K562 (cell line): ENCODE results near the gene ERP27. TPM values are rescaled to one million over a fixed set of nuclear protein-coding genes. Genes with fewer than 3 reads are reported as not detected.
A peak's percentile ranks its signal among the peaks of the same experiment; 100 is the strongest.

Experiments
- ATAC-seq: fragments of 200-7000 bp; cut with Tn5 transposase; 3 replicates; pipeline ENCODE4 v1.9.1; 2020; ENCODE audit warnings: moderate library complexity
- BruUV-seq: library from RNA; stranded (reverse); fragments of 400-500 nt; replicated peaks from 2 replicates; lab custom pipeline; 2021; lab: Mats Ljungman, UMichigan
- CTCF ChIA-PET: fragments of 300-600 bp; formaldehyde crosslinking; extraction: SDS; loops from one replicate; lab custom pipeline; 2021; ENCODE audit warnings: low intra/inter-chr PET ratio; lab: Yijun Ruan, JAX
- POLR2A ChIA-PET: fragments of 300-600, 350-650 bp; sonication (Branson Sonifier 250); formaldehyde crosslinking; extraction: SDS; loops from one replicate; lab custom pipeline; 2021; ENCODE audit warnings: antibody characterized with exemption, inconsistent platforms; lab: Yijun Ruan, JAX
- DNase-seq, 4 experiments: peaks; one replicate each; pipeline versions ENCODE4 v3.0.0 to v3.0.0-alpha.2; 2011 to 2018; ENCODE audit warnings: low spot score in 3 of 4, mixed read lengths in 3 of 4; ENCODE audit errors: extremely low read depth in 1 of 4
- FAIRE-seq: peaks from 2 replicates; lab custom pipeline; 2011; peaks lifted over from hg19 to GRCh38; lab: Jason Lieb, UNC
- H2AFZ ChIP-seq: 2 replicates; pipeline ENCODE4 v1.6.0; 2011; ENCODE audit warnings: low read depth, low read length, control low read depth, inconsistent platforms
- H3K27ac ChIP-seq: fragments of 200-600 bp; 3 replicates; pipeline ENCODE4 v1.8.0; 2011; ENCODE audit warnings: low read depth, mild to moderate bottlenecking, control low read depth, inconsistent platforms, low read length, moderate library complexity, mixed read lengths; ENCODE audit errors: extremely low read depth
- H3K27me3 ChIP-seq, 2 experiments: fragments of 300-600 bp in 1 of 2; 2 replicates in 1 of 2; 3 replicates in 1 of 2; pipeline versions ENCODE4 v1.6.0 to v1.8.0; 2011; ENCODE audit warnings: inconsistent platforms in 2 of 2, low read length in 2 of 2, mild to moderate bottlenecking in 1 of 2, mixed read lengths in 1 of 2, moderate library complexity in 1 of 2; ENCODE audit not compliant: control insufficient read depth in 2 of 2, insufficient read depth in 2 of 2
- H3K36me3 ChIP-seq: fragments of 300-600 bp; 3 replicates; pipeline ENCODE4 v1.8.0; 2011; ENCODE audit warnings: mild to moderate bottlenecking, low read length, inconsistent platforms; ENCODE audit not compliant: control insufficient read depth, insufficient read depth
- H3K4me1 ChIP-seq, 2 experiments: fragments of 200-600 bp in 1 of 2; replicated peaks in 1 of 2; 2 replicates in 1 of 2; 3 replicates in 1 of 2; pipeline versions ENCODE4 v1.5.1 to v1.8.0; 2011; ENCODE audit warnings: inconsistent platforms in 2 of 2, low read length in 2 of 2, mild to moderate bottlenecking in 1 of 2, mixed read lengths in 1 of 2, moderate library complexity in 1 of 2; ENCODE audit not compliant: control insufficient read depth in 2 of 2, insufficient read depth in 2 of 2
- H3K4me2 ChIP-seq: 2 replicates; pipeline ENCODE4 v1.6.1; 2011; ENCODE audit warnings: low read length, control low read depth, inconsistent platforms, mixed read lengths; ENCODE audit not compliant: insufficient read depth
- H3K4me3 ChIP-seq: fragments of 200-600 bp; sonication (generic), shearing (Covaris generic); 2 replicates; pipeline ENCODE4 v1.5.1; 2016; ENCODE audit warnings: control low read depth, inconsistent platforms
- H3K79me2 ChIP-seq: fragments of 200-600 bp; 3 replicates; pipeline ENCODE4 v1.8.0; 2011; ENCODE audit warnings: low read length, inconsistent platforms; ENCODE audit not compliant: control insufficient read depth, insufficient read depth
- H3K9ac ChIP-seq, 2 experiments: 2 replicates each; pipeline versions ENCODE4 v1.6.0 to v1.6.1; 2011; ENCODE audit warnings: low read depth in 2 of 2, low read length in 2 of 2, control low read depth in 1 of 2, inconsistent platforms in 1 of 2, mild to moderate bottlenecking in 1 of 2, mixed read lengths in 1 of 2; ENCODE audit not compliant: insufficient read depth in 1 of 2
- H3K9me1 ChIP-seq: one replicate; pipeline ENCODE4 v1.6.0; 2011; ENCODE audit warnings: inconsistent platforms, mild to moderate bottlenecking, low read length, moderate library complexity; ENCODE audit not compliant: control insufficient read depth, insufficient read depth
- H3K9me3 ChIP-seq: replicated peaks from 2 replicates; pipeline ENCODE4 v1.5.1; 2011; ENCODE audit warnings: low read depth, low read length, inconsistent platforms; ENCODE audit not compliant: control insufficient read depth, insufficient read depth
- H4K20me1 ChIP-seq: replicated peaks from 2 replicates; pipeline ENCODE4 v1.6.1; 2011; ENCODE audit warnings: low read length, inconsistent platforms, mixed read lengths; ENCODE audit not compliant: control insufficient read depth, insufficient read depth
- CHAMP1 ChIP-seq: fragments of 450-650 bp; IDR thresholded peaks from 2 replicates; pipeline ENCODE4 v1.6.1; 2016; ENCODE audit warnings: mild to moderate bottlenecking
- ELF1 ChIP-seq: fragments of 200-800 bp; sonication (Bioruptor generic); IDR thresholded peaks from 2 replicates; pipeline ENCODE4 v1.6.1; 2016; ENCODE audit warnings: missing genetic modification characterization, missing compliant biosample characterization
- MLX ChIP-seq, 2 experiments: fragments of 450-650 bp in 1 of 2; sonication (generic) in 1 of 2; formaldehyde crosslinking; conservative IDR thresholded peaks; 2 replicates each; pipeline versions ENCODE4 v1.4.0 to v1.8.1; 2020 to 2022; ENCODE audit warnings: mild to moderate bottlenecking in 1 of 2, missing genetic modification reagents in 1 of 2
- SRF ChIP-seq, 2 experiments: fragments of 250-450, 450-650 bp in 1 of 2; sonication (Bioruptor Pico) in 1 of 2; sonication (generic) in 1 of 2; formaldehyde crosslinking; IDR thresholded peaks; 2 replicates each; pipeline versions ENCODE4 v1.5.0 to v1.5.1; 2020 to 2022; ENCODE audit warnings: mild to moderate bottlenecking in 1 of 2, missing genetic modification reagents in 1 of 2
- ZNF311 ChIP-seq: fragments of 250-450 bp; sonication (Bioruptor Pico); IDR thresholded peaks from 2 replicates; pipeline ENCODE4 v1.4.0; 2020; ENCODE audit warnings: mild to moderate bottlenecking, moderate library complexity
- ZNF584 ChIP-seq: fragments of 200-800 bp; sonication (Bioruptor generic); IDR thresholded peaks from 2 replicates; pipeline ENCODE4 v1.6.1; 2016; ENCODE audit warnings: low read depth, mild to moderate bottlenecking, missing genetic modification characterization, missing compliant biosample characterization
- ZNF644 ChIP-seq: fragments of 200-800 bp; sonication (Bioruptor generic); IDR thresholded peaks from 2 replicates; pipeline ENCODE4 v1.6.1; 2016; ENCODE audit warnings: low read depth, missing genetic modification characterization, missing compliant biosample characterization
- WGBS: fragments of 100-300 bp; shearing (Covaris generic); methylation state at CpG from one replicate; pipeline ENCODE4 v1.1.6; 2016; ENCODE audit warnings: low coverage, mixed read lengths; ENCODE audit not compliant: insufficient coverage; ENCODE audit errors: missing lambda C conversion rate; 5-methylcytosine and 5-hydroxymethylcytosine counted together
- in situ Hi-C: fragments of 300-500 bp; cut with MboI; formaldehyde crosslinking; loops from 4 replicates; pipeline ENCODE4 v1.15.0; 2018; ENCODE audit warnings: inconsistent platforms, mixed read lengths
- intact Hi-C: fragments of 100-400 bp; cut with micrococcal nuclease; formaldehyde crosslinking; loops from 2 replicates; pipeline ENCODE4 v1.14.2; 2022
- polyA plus RNA-seq, 8 experiments: library from polyadenylated mRNA; depleted of rRNA in 4 of 8; stranded (reverse) in 5 of 8; unstranded in 3 of 8; fragments of >200 nt; fragmentation: Nextera tagmentation in 2 of 8; fragmentation: Illumina TruSeq in 1 of 8; extraction: Ambion mirVana in 2 of 8; extraction: Trizol in 1 of 8; gene quantifications; 2 replicates each; pipeline versions ENCODE4 v1.2.1 to v1.2.3, GENCODE V29; 2011 to 2014; ENCODE audit warnings: inconsistent platforms in 1 of 8, missing spikeins in 1 of 8
- total RNA-seq, 7 experiments: library from RNA; depleted of rRNA in 6 of 7; stranded (reverse); fragments of >200 nt in 6 of 7; fragmentation: Illumina TruSeq in 2 of 7; extraction: Trizol in 2 of 7; gene quantifications; 2 replicates each; pipeline versions ENCODE4 v1.2.1 to v1.2.3, GENCODE V29; 2011 to 2021; ENCODE audit warnings: low replicate concordance in 1 of 7
- TF ChIP-seq, protein P1 (sequence below): fragments of 450-650 bp; IDR thresholded peaks from 2 replicates; pipeline ENCODE4 v1.6.1; 2014; ENCODE audit warnings: low read depth, mild to moderate bottlenecking, moderate library complexity, borderline replicate concordance
- TF ChIP-seq, protein P2 (sequence below): fragments of 200-800 bp; sonication (Bioruptor generic); IDR thresholded peaks from 2 replicates; pipeline ENCODE4 v1.6.1; 2017; ENCODE audit warnings: missing genetic modification characterization, missing compliant biosample characterization
- TF ChIP-seq, protein P3 (sequence below): sonication (generic); formaldehyde crosslinking; IDR thresholded peaks from 2 replicates; pipeline ENCODE4 v1.8.1; 2022; ENCODE audit warnings: missing genetic modification reagents

The ERP27 gene
- total and polyA plus RNA-seq, 9 of the 15 experiments (the other 6 are each of a cell fraction or from before 2014, with no cell fraction given): 0.07 to 0.27 (median 0.11) TPM; not detected in 6

DNA sequence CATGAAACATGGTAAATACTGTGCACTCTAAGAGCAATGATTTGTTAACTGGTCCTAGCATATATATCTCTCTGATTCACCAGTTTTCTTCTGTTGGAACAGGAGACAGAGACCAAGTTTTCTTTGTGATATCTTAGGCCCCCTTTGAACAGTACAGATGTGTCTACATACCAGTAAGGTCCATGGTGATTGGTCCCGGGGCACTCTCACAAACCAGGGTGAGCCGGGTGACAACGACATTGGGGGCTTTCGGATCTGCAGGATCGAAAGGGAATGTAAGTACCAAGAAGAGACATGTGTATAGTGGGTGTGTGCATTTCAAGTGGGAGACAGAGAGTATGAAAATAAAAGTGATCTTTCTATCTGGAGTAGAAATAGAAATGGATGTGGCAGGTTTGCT, 11.3 kb upstream of the ERP27 start (continued):
- TF ChIP-seq, protein P1, sequence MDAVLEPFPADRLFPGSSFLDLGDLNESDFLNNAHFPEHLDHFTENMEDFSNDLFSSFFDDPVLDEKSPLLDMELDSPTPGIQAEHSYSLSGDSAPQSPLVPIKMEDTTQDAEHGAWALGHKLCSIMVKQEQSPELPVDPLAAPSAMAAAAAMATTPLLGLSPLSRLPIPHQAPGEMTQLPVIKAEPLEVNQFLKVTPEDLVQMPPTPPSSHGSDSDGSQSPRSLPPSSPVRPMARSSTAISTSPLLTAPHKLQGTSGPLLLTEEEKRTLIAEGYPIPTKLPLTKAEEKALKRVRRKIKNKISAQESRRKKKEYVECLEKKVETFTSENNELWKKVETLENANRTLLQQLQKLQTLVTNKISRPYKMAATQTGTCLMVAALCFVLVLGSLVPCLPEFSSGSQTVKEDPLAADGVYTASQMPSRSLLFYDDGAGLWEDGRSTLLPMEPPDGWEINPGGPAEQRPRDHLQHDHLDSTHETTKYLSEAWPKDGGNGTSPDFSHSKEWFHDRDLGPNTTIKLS: no peak

DNA sequence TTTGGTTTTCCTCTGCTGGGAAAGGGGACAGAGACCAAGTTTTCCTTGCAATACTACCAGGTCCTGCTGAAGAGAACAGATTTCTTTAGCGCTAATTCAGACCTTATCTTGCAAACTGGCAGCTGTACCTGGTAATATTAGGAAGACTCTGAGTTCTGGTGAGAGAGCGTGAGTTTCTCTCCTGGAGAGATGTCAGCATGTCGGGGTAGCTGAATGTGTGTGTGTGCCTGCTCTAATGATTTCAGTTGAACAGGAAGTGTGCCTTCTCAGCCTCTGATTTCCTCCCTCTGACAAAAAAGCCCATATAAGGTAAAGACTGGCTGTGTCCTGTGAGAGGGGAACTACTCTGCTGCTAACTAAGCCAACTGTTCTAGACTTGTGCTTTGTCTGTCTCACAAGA, 10.3 kb upstream of the ERP27 start:
- intact Hi-C loops (no loop called here), in situ Hi-C loops (no loop called here)
- DNase-seq (peak in 1 of 4 experiments; percentile 16), FAIRE-seq (no peak), ATAC-seq (peak; percentile 58)
- peak overlapping the region; percentile 53; the same call in 1 of the 3 replicates for H3K27ac ChIP-seq
- no peak overlapping the region for H2AFZ ChIP-seq
- ChIA-PET POLR2A (no interaction called here), CTCF (no interaction called here)
- no peaks in the 10 kb centered on the region for H3K9me1 ChIP-seq
- H3K4me2 ChIP-seq: no peak overlapping the region
- no peaks in the 10 kb centered on the region for H3K79me2 ChIP-seq
- no peaks in the 10 kb centered on the region; a peak in 1 of 5 replicates for H3K4me1 ChIP-seq
- H4K20me1 ChIP-seq: no peaks in the 10 kb centered on the region
- H3K9me3 ChIP-seq: no peaks in the 10 kb centered on the region
- no peaks in the 10 kb centered on the region for H3K27me3 ChIP-seq
- H3K36me3 ChIP-seq: peaks cover 34% of the 10 kb centered on the region; the same call in 1 of the 3 replicates
- 26% methylated on average over 3 of the region's 3 CpGs for WGBS
- BruUV-seq: no TSS peak
- H3K9ac ChIP-seq: no peak overlapping the region
- H3K4me3 ChIP-seq: no peak overlapping the region
- TF ChIP-seq ZNF644 (tag): 0 out of 2 replicates have a peak, but pooled peaks have one; percentile 22
- TF ChIP-seq, protein P2, sequence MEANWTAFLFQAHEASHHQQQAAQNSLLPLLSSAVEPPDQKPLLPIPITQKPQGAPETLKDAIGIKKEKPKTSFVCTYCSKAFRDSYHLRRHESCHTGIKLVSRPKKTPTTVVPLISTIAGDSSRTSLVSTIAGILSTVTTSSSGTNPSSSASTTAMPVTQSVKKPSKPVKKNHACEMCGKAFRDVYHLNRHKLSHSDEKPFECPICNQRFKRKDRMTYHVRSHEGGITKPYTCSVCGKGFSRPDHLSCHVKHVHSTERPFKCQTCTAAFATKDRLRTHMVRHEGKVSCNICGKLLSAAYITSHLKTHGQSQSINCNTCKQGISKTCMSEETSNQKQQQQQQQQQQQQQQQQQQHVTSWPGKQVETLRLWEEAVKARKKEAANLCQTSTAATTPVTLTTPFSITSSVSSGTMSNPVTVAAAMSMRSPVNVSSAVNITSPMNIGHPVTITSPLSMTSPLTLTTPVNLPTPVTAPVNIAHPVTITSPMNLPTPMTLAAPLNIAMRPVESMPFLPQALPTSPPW (CRISPR knock-in tag): 0 out of 2 replicates have a peak, but pooled peaks have one; percentile 27
- 0 out of 2 replicates have a peak, but pooled peaks have one; percentile 25 for TF ChIP-seq ELF1 (tag)
- no peak for TF ChIP-seq MLX (CRISPR knock-in tag; conservative IDR thresholded peaks at IDR 0.05)
- peak; percentile 71 to 96; a peak in 3 of 4 replicates for TF ChIP-seq SRF (CRISPR knock-in tag; IDR thresholded peaks at IDR 0.05)
- TF ChIP-seq ZNF311: no peak
- TF ChIP-seq, protein P3, sequence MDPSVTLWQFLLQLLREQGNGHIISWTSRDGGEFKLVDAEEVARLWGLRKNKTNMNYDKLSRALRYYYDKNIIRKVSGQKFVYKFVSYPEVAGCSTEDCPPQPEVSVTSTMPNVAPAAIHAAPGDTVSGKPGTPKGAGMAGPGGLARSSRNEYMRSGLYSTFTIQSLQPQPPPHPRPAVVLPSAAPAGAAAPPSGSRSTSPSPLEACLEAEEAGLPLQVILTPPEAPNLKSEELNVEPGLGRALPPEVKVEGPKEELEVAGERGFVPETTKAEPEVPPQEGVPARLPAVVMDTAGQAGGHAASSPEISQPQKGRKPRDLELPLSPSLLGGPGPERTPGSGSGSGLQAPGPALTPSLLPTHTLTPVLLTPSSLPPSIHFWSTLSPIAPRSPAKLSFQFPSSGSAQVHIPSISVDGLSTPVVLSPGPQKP (CRISPR knock-in tag): no peak
- no peak for TF ChIP-seq CHAMP1
- 0 out of 2 replicates have a peak, but pooled peaks have one; percentile 21 for TF ChIP-seq ZNF584
